Ishikawa (cell line): Measurements from ENCODE around the gene ACOD1.

ENCODE experiments used
- CEBPB ChIP-seq: IDR thresholded peaks from 2 replicates; pipeline ENCODE4 v1.6.1; 2012
- CREB1 ChIP-seq: IDR thresholded peaks from 2 replicates; pipeline ENCODE4 v1.6.1; 2012; ENCODE audit warnings: low read depth
- EGR1 ChIP-seq: IDR thresholded peaks from 2 replicates; pipeline ENCODE4 v1.6.1; 2012
- EP300 ChIP-seq: IDR thresholded peaks from 2 replicates; pipeline ENCODE4 v1.6.1; 2012; ENCODE audit warnings: borderline replicate concordance
- FOXM1 ChIP-seq: IDR thresholded peaks from 2 replicates; pipeline ENCODE4 v1.6.1; 2012; ENCODE audit warnings: low read depth, borderline replicate concordance
- NFIC ChIP-seq: IDR thresholded peaks from 2 replicates; pipeline ENCODE4 v1.6.1; 2012
- RAD21 ChIP-seq: IDR thresholded peaks from 2 replicates; pipeline ENCODE4 v1.6.1; 2012; ENCODE audit warnings: low read depth
- TAF1 ChIP-seq: IDR thresholded peaks from 2 replicates; pipeline ENCODE4 v1.6.1; 2012; ENCODE audit warnings: low read depth, mild to moderate bottlenecking
- TCF12 ChIP-seq: IDR thresholded peaks from 2 replicates; pipeline ENCODE4 v1.6.1; 2012; ENCODE audit warnings: low read depth
- TEAD4 ChIP-seq: IDR thresholded peaks from 2 replicates; pipeline ENCODE4 v1.6.1; 2012
- YY1 ChIP-seq: IDR thresholded peaks from 2 replicates; pipeline ENCODE4 v1.6.1; 2012; ENCODE audit warnings: low read depth
- ZBTB7A ChIP-seq: IDR thresholded peaks from 2 replicates; pipeline ENCODE4 v1.6.1; 2012; ENCODE audit warnings: low read depth
- TF ChIP-seq, protein P1 (sequence below): IDR thresholded peaks from 2 replicates; pipeline ENCODE4 v1.6.1; 2012
- TF ChIP-seq, protein P2 (sequence below): IDR thresholded peaks from 2 replicates; pipeline ENCODE4 v1.6.1; 2012
- TF ChIP-seq, protein P3 (sequence below): IDR thresholded peaks from 2 replicates; pipeline ENCODE4 v1.6.1; 2012; ENCODE audit warnings: low read depth, mild to moderate bottlenecking

Gene ACOD1

DNA sequence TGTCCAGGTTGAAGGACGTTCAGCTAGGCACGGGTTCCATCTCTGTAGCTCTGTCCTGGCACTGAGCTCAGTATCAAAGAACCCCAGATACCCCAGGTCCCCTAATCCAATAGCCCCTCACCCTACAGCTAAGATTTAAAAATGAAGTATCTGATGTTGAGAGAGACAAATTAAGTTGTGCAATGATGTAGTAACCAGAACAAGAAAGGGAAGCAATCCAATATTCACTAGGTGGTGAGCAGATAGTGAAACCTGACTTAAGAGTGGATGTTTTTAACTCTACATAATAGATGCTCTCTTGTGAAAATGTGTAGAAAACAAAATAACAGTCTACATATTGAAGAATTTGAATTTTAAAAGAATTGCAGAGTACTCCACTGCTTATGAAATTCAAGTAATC is 1.8 kb downstream of the ACOD1 start:
- TF ChIP-seq NFIC: no peak
- TF ChIP-seq EP300: no peak
- no peak for TF ChIP-seq RAD21
- TF ChIP-seq, protein P1, sequence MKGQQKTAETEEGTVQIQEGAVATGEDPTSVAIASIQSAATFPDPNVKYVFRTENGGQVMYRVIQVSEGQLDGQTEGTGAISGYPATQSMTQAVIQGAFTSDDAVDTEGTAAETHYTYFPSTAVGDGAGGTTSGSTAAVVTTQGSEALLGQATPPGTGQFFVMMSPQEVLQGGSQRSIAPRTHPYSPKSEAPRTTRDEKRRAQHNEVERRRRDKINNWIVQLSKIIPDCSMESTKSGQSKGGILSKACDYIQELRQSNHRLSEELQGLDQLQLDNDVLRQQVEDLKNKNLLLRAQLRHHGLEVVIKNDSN: no peak
- no peak for TF ChIP-seq CREB1
- TF ChIP-seq, protein P2, sequence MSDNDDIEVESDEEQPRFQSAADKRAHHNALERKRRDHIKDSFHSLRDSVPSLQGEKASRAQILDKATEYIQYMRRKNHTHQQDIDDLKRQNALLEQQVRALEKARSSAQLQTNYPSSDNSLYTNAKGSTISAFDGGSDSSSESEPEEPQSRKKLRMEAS: no peak
- TF ChIP-seq EGR1: no peak
- no peak for TF ChIP-seq ZBTB7A
- no peak for TF ChIP-seq TEAD4
- no peak for TF ChIP-seq TCF12
- no peak for TF ChIP-seq YY1

DNA sequence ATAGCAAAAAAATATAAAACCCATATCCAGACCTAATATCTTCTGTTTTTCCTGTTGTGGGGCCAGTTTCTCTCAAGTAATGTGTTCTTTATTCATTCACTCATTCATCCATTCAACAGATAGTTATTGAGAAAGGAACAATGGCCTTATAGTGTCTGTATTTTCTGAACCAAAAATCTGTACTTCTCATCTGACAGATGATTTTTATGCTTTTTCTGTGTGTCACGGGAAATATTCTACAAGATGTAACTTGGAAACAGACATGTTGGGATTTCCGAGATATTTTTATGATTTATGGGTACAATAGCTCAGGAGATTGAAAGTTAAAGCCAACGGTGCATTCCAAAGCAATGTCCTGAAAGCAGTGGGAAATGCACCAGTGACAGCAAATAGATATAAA is 5.7 kb downstream of the ACOD1 start:
- TF ChIP-seq EP300 (no peak), FOXM1 (no peak), EGR1 (no peak), CEBPB (no peak), YY1 (no peak), TEAD4 (no peak), TCF12 (no peak), RAD21 (no peak)
- TF ChIP-seq, protein P1: no peak
- TF ChIP-seq, protein P2: no peak

DNA sequence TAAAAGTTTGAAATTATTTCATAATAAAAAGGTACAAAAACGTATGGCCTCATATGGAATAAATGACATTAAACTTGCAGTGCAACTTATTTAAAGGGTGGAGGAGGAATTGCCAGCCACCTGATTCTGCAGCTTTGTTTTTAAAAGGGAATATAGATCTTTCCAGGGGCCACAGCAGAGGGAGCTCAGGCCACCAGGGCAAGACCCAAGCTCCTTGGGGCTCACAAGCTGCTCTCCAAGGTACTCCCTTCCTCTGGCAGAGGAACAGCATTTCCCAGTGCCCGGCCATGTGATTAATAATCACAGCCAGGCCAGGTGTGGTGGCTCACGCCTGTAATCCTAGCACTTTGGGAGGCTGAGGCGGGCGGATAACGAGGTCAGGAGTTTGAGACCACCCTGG is 6.2 kb downstream of the ACOD1 start:
- TF ChIP-seq, protein P3, sequence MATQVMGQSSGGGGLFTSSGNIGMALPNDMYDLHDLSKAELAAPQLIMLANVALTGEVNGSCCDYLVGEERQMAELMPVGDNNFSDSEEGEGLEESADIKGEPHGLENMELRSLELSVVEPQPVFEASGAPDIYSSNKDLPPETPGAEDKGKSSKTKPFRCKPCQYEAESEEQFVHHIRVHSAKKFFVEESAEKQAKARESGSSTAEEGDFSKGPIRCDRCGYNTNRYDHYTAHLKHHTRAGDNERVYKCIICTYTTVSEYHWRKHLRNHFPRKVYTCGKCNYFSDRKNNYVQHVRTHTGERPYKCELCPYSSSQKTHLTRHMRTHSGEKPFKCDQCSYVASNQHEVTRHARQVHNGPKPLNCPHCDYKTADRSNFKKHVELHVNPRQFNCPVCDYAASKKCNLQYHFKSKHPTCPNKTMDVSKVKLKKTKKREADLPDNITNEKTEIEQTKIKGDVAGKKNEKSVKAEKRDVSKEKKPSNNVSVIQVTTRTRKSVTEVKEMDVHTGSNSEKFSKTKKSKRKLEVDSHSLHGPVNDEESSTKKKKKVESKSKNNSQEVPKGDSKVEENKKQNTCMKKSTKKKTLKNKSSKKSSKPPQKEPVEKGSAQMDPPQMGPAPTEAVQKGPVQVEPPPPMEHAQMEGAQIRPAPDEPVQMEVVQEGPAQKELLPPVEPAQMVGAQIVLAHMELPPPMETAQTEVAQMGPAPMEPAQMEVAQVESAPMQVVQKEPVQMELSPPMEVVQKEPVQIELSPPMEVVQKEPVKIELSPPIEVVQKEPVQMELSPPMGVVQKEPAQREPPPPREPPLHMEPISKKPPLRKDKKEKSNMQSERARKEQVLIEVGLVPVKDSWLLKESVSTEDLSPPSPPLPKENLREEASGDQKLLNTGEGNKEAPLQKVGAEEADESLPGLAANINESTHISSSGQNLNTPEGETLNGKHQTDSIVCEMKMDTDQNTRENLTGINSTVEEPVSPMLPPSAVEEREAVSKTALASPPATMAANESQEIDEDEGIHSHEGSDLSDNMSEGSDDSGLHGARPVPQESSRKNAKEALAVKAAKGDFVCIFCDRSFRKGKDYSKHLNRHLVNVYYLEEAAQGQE: peak; percentile 83
- TF ChIP-seq NFIC: no peak

DNA sequence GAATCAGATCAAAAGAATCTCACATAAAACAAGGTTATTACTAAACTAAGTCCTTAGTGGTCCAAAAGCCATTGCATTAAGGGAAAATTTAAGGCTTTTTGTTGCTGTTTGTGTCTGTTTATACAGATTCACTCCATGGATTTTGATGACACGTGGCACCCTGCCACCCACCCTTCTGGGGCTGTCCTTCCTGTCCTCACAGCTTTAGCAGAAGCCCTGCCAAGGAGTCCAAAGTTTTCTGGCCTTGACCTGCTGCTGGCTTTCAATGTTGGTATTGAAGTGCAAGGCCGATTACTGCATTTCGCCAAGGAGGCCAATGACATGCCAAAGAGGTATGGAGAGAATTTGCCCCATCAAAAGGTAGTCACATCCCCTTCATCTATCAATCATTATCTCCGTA is 6.9 kb downstream of the ACOD1 start:
- TF ChIP-seq FOXM1: no peak
- TF ChIP-seq CEBPB: no peak
- TF ChIP-seq YY1: no peak
- no peak for TF ChIP-seq ZBTB7A
- TF ChIP-seq EP300: no peak
- TF ChIP-seq, protein P2: no peak
- no peak for TF ChIP-seq EGR1
- no peak for TF ChIP-seq RAD21
- TF ChIP-seq, protein P3: no peak

DNA sequence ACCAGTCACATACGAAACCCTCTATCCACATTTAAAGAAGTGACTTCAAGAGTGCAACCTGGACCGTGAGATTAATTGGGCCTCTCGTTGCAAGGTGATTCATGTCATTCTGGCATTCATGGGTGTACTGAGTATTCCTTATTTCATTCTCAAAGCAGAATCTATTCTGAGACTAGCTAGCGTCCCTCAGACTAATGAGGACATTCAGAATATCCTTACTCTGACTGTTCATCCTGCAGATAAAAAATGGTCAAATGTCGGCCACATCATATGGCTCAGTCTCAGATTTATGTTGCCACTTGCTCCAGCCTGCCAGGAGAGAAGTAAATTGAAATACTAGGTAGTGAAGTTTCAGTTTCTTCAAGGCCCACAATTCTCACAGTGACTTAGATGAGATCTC is 7.3 kb downstream of the ACOD1 start:
- TF ChIP-seq CREB1: no peak
- no peak for TF ChIP-seq RAD21
- no peak for TF ChIP-seq FOXM1
- TF ChIP-seq, protein P2: no peak

DNA sequence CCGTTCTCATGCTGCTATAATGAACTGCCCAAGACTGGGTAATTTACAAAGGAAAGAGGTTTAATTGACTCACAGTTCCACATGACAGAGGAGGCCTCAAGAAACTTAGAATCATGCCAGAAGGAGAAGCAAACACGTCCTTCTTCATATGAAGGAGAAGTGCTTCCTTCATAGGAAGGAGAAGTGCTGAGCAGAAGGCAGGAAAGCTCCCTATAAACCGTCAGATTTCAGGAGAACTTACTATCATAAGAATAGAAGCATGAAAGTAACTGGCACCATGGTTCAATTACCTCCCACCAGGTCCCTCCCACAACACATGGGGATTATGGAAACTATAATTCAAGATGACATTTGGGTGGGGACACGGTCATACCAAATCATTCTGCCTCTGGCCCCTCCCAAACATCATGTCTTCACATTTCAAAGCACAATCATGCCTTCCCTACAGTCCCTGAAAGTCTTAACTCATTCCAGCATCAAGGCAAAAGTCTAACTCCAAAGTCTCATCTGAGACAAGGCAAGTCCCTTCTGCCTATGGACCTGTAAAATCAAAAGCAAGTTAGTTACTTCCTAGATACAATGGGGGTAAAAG is 10.6 kb downstream of the ACOD1 start:
- TF ChIP-seq CREB1: no peak
- TF ChIP-seq TAF1: no peak
- no peak for TF ChIP-seq TCF12
- TF ChIP-seq CEBPB: no peak
- TF ChIP-seq EP300: no peak
- TF ChIP-seq, protein P1: no peak
- TF ChIP-seq, protein P2: no peak
- no peak for TF ChIP-seq ZBTB7A
- TF ChIP-seq RAD21: no peak
- TF ChIP-seq YY1: no peak
- TF ChIP-seq EGR1: no peak
- TF ChIP-seq FOXM1: no peak
- TF ChIP-seq NFIC: no peak
- TF ChIP-seq, protein P3: no peak
- no peak for TF ChIP-seq TEAD4
